Lower leg skin (tissue), 3 donors: ENCODE results near the gene NEURL1B.

ENCODE experiments used
- POLR2A ChIP-seq, 2 donors: fragments of 450-650 bp; IDR thresholded peaks; one replicate each; pipeline ENCODE4 v1.6.1; 2016 to 2017; ENCODE audit warnings: antibody characterized with exemption in 2 of 2, mild to moderate bottlenecking in 1 of 2, moderate library complexity in 1 of 2
- TF ChIP-seq, protein P1 (sequence below), 3 donors: fragments of 450-650 bp; IDR thresholded peaks; one replicate each; pipeline ENCODE4 v1.5.1; 2016; ENCODE audit warnings: antibody characterized with exemption in 3 of 3, mild to moderate bottlenecking in 3 of 3, moderate library complexity in 2 of 3

DNA sequence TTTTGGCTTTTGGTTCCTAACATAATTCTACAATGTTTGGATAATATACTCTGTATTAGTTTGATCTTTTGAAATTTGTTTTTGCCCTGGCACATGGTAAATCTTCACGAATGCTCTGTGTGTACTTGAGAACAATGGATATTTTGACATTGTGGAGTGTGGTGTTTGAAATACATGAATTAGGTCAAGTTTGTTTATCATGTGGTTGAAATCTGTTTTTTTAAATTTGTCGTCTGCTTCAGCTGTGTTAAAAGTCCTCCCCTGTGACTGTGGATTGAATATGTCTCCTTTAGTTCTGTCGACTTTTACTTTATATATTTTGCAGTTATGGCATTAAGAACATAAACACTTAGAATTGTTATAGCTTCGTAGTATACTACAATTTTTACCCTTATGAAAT is 69.6 kb downstream of the NEURL1B start:
- TF ChIP-seq, protein P1, sequence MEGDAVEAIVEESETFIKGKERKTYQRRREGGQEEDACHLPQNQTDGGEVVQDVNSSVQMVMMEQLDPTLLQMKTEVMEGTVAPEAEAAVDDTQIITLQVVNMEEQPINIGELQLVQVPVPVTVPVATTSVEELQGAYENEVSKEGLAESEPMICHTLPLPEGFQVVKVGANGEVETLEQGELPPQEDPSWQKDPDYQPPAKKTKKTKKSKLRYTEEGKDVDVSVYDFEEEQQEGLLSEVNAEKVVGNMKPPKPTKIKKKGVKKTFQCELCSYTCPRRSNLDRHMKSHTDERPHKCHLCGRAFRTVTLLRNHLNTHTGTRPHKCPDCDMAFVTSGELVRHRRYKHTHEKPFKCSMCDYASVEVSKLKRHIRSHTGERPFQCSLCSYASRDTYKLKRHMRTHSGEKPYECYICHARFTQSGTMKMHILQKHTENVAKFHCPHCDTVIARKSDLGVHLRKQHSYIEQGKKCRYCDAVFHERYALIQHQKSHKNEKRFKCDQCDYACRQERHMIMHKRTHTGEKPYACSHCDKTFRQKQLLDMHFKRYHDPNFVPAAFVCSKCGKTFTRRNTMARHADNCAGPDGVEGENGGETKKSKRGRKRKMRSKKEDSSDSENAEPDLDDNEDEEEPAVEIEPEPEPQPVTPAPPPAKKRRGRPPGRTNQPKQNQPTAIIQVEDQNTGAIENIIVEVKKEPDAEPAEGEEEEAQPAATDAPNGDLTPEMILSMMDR (IDR thresholded peaks at IDR 0.05) = no peak
- no peak for TF ChIP-seq POLR2A (IDR thresholded peaks at IDR 0.05)
